NCI-H2227 (cell line): Measurements from ENCODE around the gene CACTIN.
"Not testable (repeated sequence)": the region's sequence is repeated elsewhere in the genome, so short reads cannot be mapped to it uniquely, and the experiment has no call there.

ENCODE experiments used
- DNase-seq: peaks from one replicate; lab custom pipeline; 2025; ENCODE audit not compliant: unreplicated experiment; lab: John Stamatoyannopoulos, UW

Gene CACTIN

GRCh38 chr19:3572132-3572854, 54.3 kb downstream of the CACTIN start:
- DNase-seq: peak; percentile 98

- no peak for DNase-seq
These were observed 56.0 kb downstream of the CACTIN start for GRCh38 chr19:3570606-3571011.

GRCh38 chr19:3570042-3570441, 56.5 kb downstream of the CACTIN start:
- DNase-seq: not testable (repeated sequence)

GRCh38 chr19:3565139-3565538, 61.5 kb downstream of the CACTIN start:
- no peak for DNase-seq

GRCh38 chr19:3563709-3564524, 62.7 kb downstream of the CACTIN start:
- no peak for DNase-seq
